Body of pancreas (tissue), 4 donors: Measurements from ENCODE around the gene CHD6. TPM values are rescaled to one million over a fixed set of nuclear protein-coding genes. Genes with fewer than 3 reads are reported as not detected.
A peak's percentile ranks its signal among the peaks of the same experiment; 100 is the strongest.

Experiments
- ATAC-seq: fragments of 150-250 bp; one replicate; pipeline ENCODE4 v1.9.1; 2016
- DNase-seq, 4 donors: peaks; one replicate each; pipeline ENCODE4 v3.0.0-alpha.2; 2019
- H3K27ac ChIP-seq, 4 donors: fragments of 200-600 bp; sonication (generic); 1 replicate in 3 of 4; 2 replicates in 1 of 4; pipeline versions ENCODE4 v1.5.1 to v1.6.1; 2016 to 2019; ENCODE audit warnings: mild to moderate bottlenecking in 1 of 4, mixed read lengths in 1 of 4, moderate library complexity in 1 of 4
- H3K27me3 ChIP-seq, 2 donors: fragments of 200-600 bp; sonication (generic); one replicate each; pipeline ENCODE4 v1.6.0; 2016; ENCODE audit warnings: mild to moderate bottlenecking in 1 of 2
- H3K36me3 ChIP-seq, 2 donors: fragments of 200-600 bp; sonication (generic); replicated peaks in 1 of 2; 2 replicates each; pipeline ENCODE4 v1.5.1; 2016; ENCODE audit warnings: low read depth in 2 of 2; ENCODE audit not compliant: insufficient read depth in 1 of 2
- H3K4me1 ChIP-seq: fragments of 200-600 bp; sonication (generic); one replicate; pipeline ENCODE4 v1.6.0; 2016
- H3K4me3 ChIP-seq, 2 donors: fragments of 200-600 bp; sonication (generic); 1 replicate in 1 of 2; 2 replicates in 1 of 2; pipeline ENCODE4 v1.5.1; 2016 to 2019
- H3K9me3 ChIP-seq, 3 donors: fragments of 200-600 bp; sonication (generic); 1 replicate in 2 of 3; 2 replicates in 1 of 3; pipeline ENCODE4 v1.5.1; 2016
- CTCF ChIP-seq, 7 experiments: fragments of 450-650 bp in 4 of 7; fragments of 200-600 bp in 3 of 7; sonication (generic) in 3 of 7; IDR thresholded peaks; one replicate each; pipeline ENCODE4 v1.5.1; 2016 to 2019; ENCODE audit warnings: antibody characterized with exemption in 7 of 7
- POLR2A ChIP-seq, 3 donors: fragments of 450-650 bp; IDR thresholded peaks; one replicate each; pipeline ENCODE4 v1.6.1; 2016; ENCODE audit warnings: antibody characterized with exemption in 3 of 3, mild to moderate bottlenecking in 2 of 3
- WGBS, 2 donors: methylation state at CpG; one replicate each; pipeline ENCODE4 v1.1.5; 2017; 5-methylcytosine and 5-hydroxymethylcytosine counted together
- intact Hi-C: fragments of 100-400 bp; cut with DNase I; formaldehyde crosslinking; loops from one replicate; pipeline ENCODE4 v1.15.1; 2023
- total RNA-seq, 2 donors: library from RNA; depleted of rRNA; stranded (reverse); fragments of >200 nt; gene quantifications; one replicate each; pipeline ENCODE4 v1.1.0, GENCODE V29; 2016

CHD6 gene
- total RNA-seq, 2 donors from 2014 or later = 21.8 to 43.5 TPM

GRCh38 chr20:41476446-41476845 is 141.7 kb downstream of the CHD6 start:
- peak; percentile 11 for ATAC-seq
- peaks cover 0 to 1% of the 10 kb centered on the region in 2 donors for H3K36me3 ChIP-seq

GRCh38 chr20:41476013-41476441 is 142.2 kb downstream of the CHD6 start:
- H3K36me3 ChIP-seq = peaks cover 0 to 1% of the 10 kb centered on the region in 2 donors
- H3K9me3 ChIP-seq = no peaks in the 10 kb centered on the region
- H3K4me1 ChIP-seq = peaks cover 28% of the 10 kb centered on the region
- TF ChIP-seq CTCF (IDR thresholded peaks at IDR 0.05) = peak in 1 of 7 experiments; percentile 15
- no peak for TF ChIP-seq POLR2A (IDR thresholded peaks at IDR 0.05)
- no peaks in the 10 kb centered on the region for H3K27me3 ChIP-seq
- intact Hi-C loops = no loop called here
- peak overlapping the region in 3 of 4 donors; percentile 9 to 82 (median 69) for H3K27ac ChIP-seq
- DNase-seq (peak; percentile 68 to 90 (median 78)), ATAC-seq (peak; percentile 90)
- H3K4me3 ChIP-seq = no peak overlapping the region

More at GRCh38 chr20:41476446-41476845, 141.7 kb downstream of the CHD6 start:
- Histone ChIP-seq H3K9me3 (no peaks in the 10 kb centered on the region), H3K27ac (peak overlapping the region in 3 of 4 donors; percentile 9 to 82 (median 69)), H3K27me3 (no peaks in the 10 kb centered on the region), H3K4me1 (peaks cover 28% of the 10 kb centered on the region), H3K4me3 (no peak overlapping the region)
- WGBS, 2 donors = 79 to 81% methylated on average over 1 of the region's 1 CpG
- intact Hi-C loops = no loop called here
- TF ChIP-seq CTCF (IDR thresholded peaks at IDR 0.05) (no peak), POLR2A (IDR thresholded peaks at IDR 0.05) (no peak)
- DNase-seq = no peak

- no peaks in the 10 kb centered on the region for H3K9me3 ChIP-seq
- H3K4me3 ChIP-seq = no peak overlapping the region
- 14 to 18% methylated on average over 1 of the region's 1 CpG for WGBS, 2 donors
- peak overlapping the region in 3 of 4 donors; percentile 9 to 82 (median 69) for H3K27ac ChIP-seq
- peaks cover 0 to 1% of the 10 kb centered on the region in 2 donors for H3K36me3 ChIP-seq
- H3K4me1 ChIP-seq = peaks cover 28% of the 10 kb centered on the region
- TF ChIP-seq POLR2A (IDR thresholded peaks at IDR 0.05) (no peak), CTCF (IDR thresholded peaks at IDR 0.05) (no peak)
- intact Hi-C loops = no loop called here
- no peaks in the 10 kb centered on the region for H3K27me3 ChIP-seq
- DNase-seq = peak in 1 of 4 donors; percentile 35
- peak; percentile 63 for ATAC-seq
Measured at GRCh38 chr20:41475503-41475902, 142.7 kb downstream of the CHD6 start.

- Histone ChIP-seq H3K27ac (no peak overlapping the region), H3K4me3 (no peak overlapping the region), H3K9me3 (no peaks in the 10 kb centered on the region), H3K27me3 (no peaks in the 10 kb centered on the region), H3K36me3 (peaks cover 0 to 3% of the 10 kb centered on the region in 2 donors), H3K4me1 (peaks cover 13% of the 10 kb centered on the region)
- DNase-seq (no peak), ATAC-seq (no peak)
- WGBS, 2 donors = 65% methylated on average over 7 of the region's 7 CpGs
- TF ChIP-seq POLR2A (IDR thresholded peaks at IDR 0.05) (no peak), CTCF (IDR thresholded peaks at IDR 0.05) (no peak)
- intact Hi-C loops = no loop called here
Measured at GRCh38 chr20:41470362-41471095, 147.6 kb downstream of the CHD6 start.

- no peak overlapping the region for H3K27ac ChIP-seq
- TF ChIP-seq POLR2A (IDR thresholded peaks at IDR 0.05) (no peak), CTCF (IDR thresholded peaks at IDR 0.05) (no peak)
- DNase-seq (no peak), ATAC-seq (no peak)
- peaks cover 0 to 3% of the 10 kb centered on the region in 2 donors for H3K36me3 ChIP-seq
- intact Hi-C loops = no loop called here
- H3K9me3 ChIP-seq = no peaks in the 10 kb centered on the region
- peaks cover 6% of the 10 kb centered on the region for H3K4me1 ChIP-seq
- H3K27me3 ChIP-seq = no peaks in the 10 kb centered on the region
- whole genome bisulfite sequencing, 2 donors = 68 to 77% methylated on average over 3 of the region's 3 CpGs
- no peak overlapping the region for H3K4me3 ChIP-seq
Measured at GRCh38 chr20:41469868-41470267, 148.3 kb downstream of the CHD6 start.
